ENCODE data around the gene CIB2. TPM values are rescaled to one million over a fixed set of nuclear protein-coding genes. Genes with fewer than 3 reads are reported as not detected.

The CIB2 gene
- polyA plus RNA-seq, 2 of the 4 experiments (the other 2 are of a cell fraction) = 21.2 to 25.3 TPM

GRCh38 chr15:78070049-78070700 is 61.1 kb downstream of the CIB2 start:
- TF ChIP-seq TFCP2L1 (CRISPR knock-in tag; IDR thresholded peaks at IDR 0.05) = no peak
- TF ChIP-seq EP300 (IDR thresholded peaks at IDR 0.05) = no peak
- no peak for TF ChIP-seq PBX3 (IDR thresholded peaks at IDR 0.05)
- no peak for ATAC-seq
- ChIA-PET POLR2A (interaction anchor here (1.2 kb wide), 1 partner anchor 13 kb away, joined by 6 read pairs; no protein-coding TSS in a partner anchor), CTCF (interaction anchor here (1.0 to 5.8 kb wide), 6 partner anchors 11 to 170 kb away, joined by 3 to 32 read pairs (median 6); no protein-coding TSS in a partner anchor)
- H3K27ac ChIP-seq = 0 out of 6 replicates have a peak overlapping the region, but pooled peaks of 1 of the 2 experiments have one; percentile 3
- H3K4me1 ChIP-seq = peaks cover 42% of the 10 kb centered on the region
- H3K4me2 ChIP-seq = peak overlapping the region; percentile 31; the same call in 1 of the 3 replicates
- no peaks in the 10 kb centered on the region for H3K9me3 ChIP-seq
- FAIRE-seq = no peak
- whole genome bisulfite sequencing (ENCODE audit: missing lambda C conversion rate) = 66% methylated on average over 4 of the region's 4 CpGs
- DNase-seq (ENCODE audit: low read depth in 1 of 2, low spot score in 1 of 2) = no peak
- no peak overlapping the region for H3K4me3 ChIP-seq

- Histone ChIP-seq H3K27ac (0 out of 6 replicates have a peak overlapping the region, but pooled peaks of 1 of the 2 experiments have one; percentile 3), H3K9me3 (no peaks in the 10 kb centered on the region), H3K4me2 (peak overlapping the region; percentile 31; the same call in 1 of the 3 replicates), H3K4me1 (peaks cover 42% of the 10 kb centered on the region), H3K4me3 (no peak overlapping the region)
- POLR2A ChIA-PET = no interaction called here
- DNase-seq (ENCODE audit: low read depth in 1 of 2, low spot score in 1 of 2) (no peak), ATAC-seq (no peak), FAIRE-seq (no peak)
- CTCF ChIA-PET = interaction anchor here (1.0 to 5.8 kb wide), 5 partner anchors 10 to 171 kb away, joined by 3 to 32 read pairs (median 7); no protein-coding TSS in a partner anchor
- TF ChIP-seq ELK1 (IDR thresholded peaks at IDR 0.05; ENCODE audit: low read depth, low read length) (no peak), HOXA7 (CRISPR knock-in tag; IDR thresholded peaks at IDR 0.05) (no peak), JUNB (IDR thresholded peaks at IDR 0.05) (no peak), EHF (CRISPR knock-in tag; IDR thresholded peaks at IDR 0.05) (no peak), HEYL (CRISPR knock-in tag; IDR thresholded peaks at IDR 0.05) (no peak)
- WGBS (ENCODE audit: missing lambda C conversion rate) = 88% methylated on average over 5 of the region's 5 CpGs
These were observed 61.7 kb downstream of the CIB2 start for GRCh38 chr15:78069462-78070029.

- POLR2A ChIA-PET = no interaction called here
- no peak overlapping the region for H3K4me3 ChIP-seq
- ATAC-seq = no peak
- peaks cover 42% of the 10 kb centered on the region for H3K4me1 ChIP-seq
- peak overlapping the region in 1 of 2 experiments; percentile 38; a peak in 1 of 6 replicates for H3K27ac ChIP-seq
- H3K9me3 ChIP-seq = no peaks in the 10 kb centered on the region
- no peak for FAIRE-seq
- DNase-seq (ENCODE audit: low read depth in 1 of 2, low spot score in 1 of 2) = no peak
- WGBS (ENCODE audit: missing lambda C conversion rate) = 81% methylated on average over 7 of the region's 7 CpGs
- peak overlapping the region; percentile 19; the same call in 1 of the 3 replicates for H3K4me2 ChIP-seq
- CTCF ChIA-PET = interaction anchor here (0.6 to 5.8 kb wide), 3 partner anchors 10 to 45 kb away, joined by 3 to 32 read pairs (median 6); no protein-coding TSS in a partner anchor
- TF ChIP-seq CBX8 (IDR thresholded peaks at IDR 0.05) = no peak
- TF ChIP-seq HMGXB4 (CRISPR knock-in tag; IDR thresholded peaks at IDR 0.05; ENCODE audit: borderline replicate concordance) = no peak
- TF ChIP-seq KDM5A (IDR thresholded peaks at IDR 0.05) = no peak
- no peak for TF ChIP-seq EHF (CRISPR knock-in tag; IDR thresholded peaks at IDR 0.05)
- no peak for TF ChIP-seq TFCP2L1 (CRISPR knock-in tag; IDR thresholded peaks at IDR 0.05)
- TF ChIP-seq MAFK (IDR thresholded peaks at IDR 0.05; ENCODE audit: partially characterized antibody) = no peak
- TF ChIP-seq BCL3 (IDR thresholded peaks at IDR 0.05) = no peak
- no peak for TF ChIP-seq JUN (IDR thresholded peaks at IDR 0.05)
- no peak for TF ChIP-seq HEYL (CRISPR knock-in tag; IDR thresholded peaks at IDR 0.05)
- no peak for TF ChIP-seq PBX3 (IDR thresholded peaks at IDR 0.05)
These were observed 62.2 kb downstream of the CIB2 start for GRCh38 chr15:78069052-78069414.

Measured in A549 (cell line).